B cell (primary cell): Measurements from ENCODE around the gene KRT77.

Experiments used
- CTCF ChIP-seq: fragments of 200-600 bp; IDR thresholded peaks from one replicate; pipeline ENCODE4 v1.8.0; 2022; ENCODE audit warnings: antibody characterized with exemption, mild to moderate bottlenecking
- EZH2 ChIP-seq: IDR thresholded peaks from 2 replicates; pipeline ENCODE4 v1.6.1; 2012; ENCODE audit warnings: borderline replicate concordance, low read depth, mild to moderate bottlenecking, moderate library complexity, low read length; ENCODE audit not compliant: insufficient read depth, poor library complexity, severe bottlenecking

- TF ChIP-seq CTCF: no peak
- no peak for TF ChIP-seq EZH2
Observed at GRCh38 chr12:52694151-52694550, 9.2 kb downstream of the KRT77 start.
